GM18507 (cell line): ENCODE data around the gene FANCI.

ENCODE experiments used
- DNase-seq: peaks from one replicate; pipeline ENCODE4 v3.0.0; 2011; ENCODE audit warnings: low read depth; ENCODE audit not compliant: insufficient read length; ENCODE audit errors: extremely low spot score
- FAIRE-seq: peaks from 2 replicates; lab custom pipeline; 2011; peaks lifted over from hg19 to GRCh38; lab: Jason Lieb, UNC

FANCI gene

DNA sequence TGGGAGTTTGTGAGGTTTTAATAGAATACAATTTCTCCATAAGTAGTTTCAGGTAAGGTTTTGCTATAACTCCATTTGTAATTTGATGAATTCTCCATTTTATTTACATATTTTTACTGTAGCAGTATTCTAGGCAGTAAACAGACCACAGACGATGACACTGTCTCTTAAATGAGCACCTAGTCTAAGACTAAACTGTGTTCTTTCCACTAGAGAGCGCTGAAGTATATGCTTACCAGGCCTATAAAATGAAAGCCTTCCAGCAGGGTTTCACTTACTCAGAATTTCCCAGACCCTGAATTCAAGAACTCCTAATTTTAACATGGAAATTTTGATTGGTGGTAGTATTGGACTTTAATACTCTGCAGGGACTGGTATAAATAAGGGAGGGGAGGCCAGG is 49.2 kb downstream of the FANCI start:
- no peak for FAIRE-seq

DNA sequence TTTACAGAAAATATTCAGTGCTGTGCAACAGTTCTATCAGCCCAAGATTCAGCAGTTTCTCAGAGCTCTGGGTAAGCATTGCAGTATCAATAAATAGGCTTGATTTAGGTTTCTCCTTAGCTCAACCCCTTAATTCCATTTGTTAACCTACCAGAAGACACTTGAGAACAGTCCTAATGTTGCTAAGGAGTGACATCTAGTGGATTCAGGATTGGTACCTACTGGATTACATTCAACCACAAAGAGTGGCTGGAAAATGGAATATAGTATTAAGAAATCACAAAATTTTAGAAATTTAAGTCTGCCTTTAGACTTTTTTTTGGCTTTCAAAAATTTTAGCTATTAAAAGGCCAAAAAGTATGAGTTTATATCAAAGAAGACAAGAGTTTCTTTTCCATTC is 56.1 kb downstream of the FANCI start:
- DNase-seq (no peak), FAIRE-seq (no peak)

More for the DNA sequence above, 49.2 kb downstream of the FANCI start:
- DNase-seq = no peak

DNA sequence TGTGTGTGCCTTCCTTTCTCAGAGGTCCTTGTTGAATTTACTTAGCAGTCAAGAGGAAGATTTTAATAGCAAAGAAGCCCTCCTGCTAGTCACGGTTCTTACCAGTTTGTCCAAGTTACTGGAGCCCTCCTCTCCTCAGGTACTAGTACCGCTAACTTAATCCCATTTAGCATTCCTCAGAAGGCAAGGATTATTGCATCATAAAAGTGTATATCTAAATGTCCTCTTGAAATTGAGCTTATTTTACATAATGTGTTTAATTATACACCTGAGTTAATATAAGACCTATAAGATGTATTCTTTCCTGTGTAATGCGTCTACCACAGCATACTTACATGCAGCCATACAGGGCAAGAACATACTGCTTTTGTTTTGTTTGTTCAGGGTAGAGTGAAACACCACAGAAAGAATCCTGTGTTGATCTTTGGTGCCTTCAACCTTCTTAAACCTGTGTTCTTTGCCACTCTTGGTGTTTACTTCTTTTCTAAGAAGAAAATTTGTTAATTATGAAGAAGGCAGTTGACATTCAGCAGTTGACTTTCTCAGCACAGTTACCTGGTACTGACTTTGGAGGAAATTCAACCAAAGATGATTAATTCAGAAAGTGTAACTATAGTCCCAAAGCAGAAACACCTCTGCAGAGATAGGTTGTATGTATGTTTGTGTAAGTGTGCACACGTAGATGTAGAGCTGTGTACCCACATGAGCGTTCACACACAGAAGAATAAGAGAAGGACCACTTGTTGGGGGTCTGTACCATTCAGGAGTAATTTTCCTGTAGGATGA is 57.7 kb downstream of the FANCI start:
- DNase-seq (no peak), FAIRE-seq (no peak)

DNA sequence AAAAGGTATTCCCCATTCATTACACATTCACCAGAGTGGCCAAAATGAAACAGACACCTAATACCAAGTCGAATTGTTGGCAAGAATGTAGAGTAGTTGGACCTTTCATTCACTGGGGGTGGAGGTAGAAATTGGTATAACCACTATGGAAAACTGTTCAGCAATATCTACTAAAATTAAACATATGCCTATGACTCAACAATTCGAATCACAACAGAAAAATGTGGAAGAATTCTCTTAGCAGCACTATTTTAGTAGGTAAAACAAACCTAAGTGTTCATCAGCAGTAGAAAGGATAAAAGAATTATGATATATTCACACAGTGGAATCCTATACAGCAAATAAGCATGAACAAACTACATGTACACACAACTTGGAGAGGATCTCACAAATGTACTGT is 60.2 kb downstream of the FANCI start:
- DNase-seq (no peak), FAIRE-seq (no peak)

DNA sequence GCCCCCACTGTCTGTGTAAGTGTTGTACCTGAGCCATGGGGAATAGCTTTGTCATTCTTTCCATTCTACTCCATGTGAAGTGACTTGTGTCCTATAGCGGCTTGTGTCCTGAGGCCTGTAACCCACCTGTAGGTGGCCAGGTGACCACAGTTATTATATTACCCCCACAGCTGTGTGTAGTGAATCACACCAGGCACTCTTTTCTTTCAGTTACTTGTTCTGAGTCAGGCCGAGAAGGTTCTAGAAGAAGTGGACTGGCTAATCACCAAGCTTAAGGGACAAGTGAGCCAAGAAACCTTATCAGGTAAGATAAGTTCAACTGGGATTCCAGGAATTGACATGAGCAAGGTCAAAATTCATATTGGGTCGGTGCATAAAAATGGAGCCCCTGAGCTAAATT is 61.6 kb downstream of the FANCI start:
- FAIRE-seq (no peak), DNase-seq (no peak)

DNA sequence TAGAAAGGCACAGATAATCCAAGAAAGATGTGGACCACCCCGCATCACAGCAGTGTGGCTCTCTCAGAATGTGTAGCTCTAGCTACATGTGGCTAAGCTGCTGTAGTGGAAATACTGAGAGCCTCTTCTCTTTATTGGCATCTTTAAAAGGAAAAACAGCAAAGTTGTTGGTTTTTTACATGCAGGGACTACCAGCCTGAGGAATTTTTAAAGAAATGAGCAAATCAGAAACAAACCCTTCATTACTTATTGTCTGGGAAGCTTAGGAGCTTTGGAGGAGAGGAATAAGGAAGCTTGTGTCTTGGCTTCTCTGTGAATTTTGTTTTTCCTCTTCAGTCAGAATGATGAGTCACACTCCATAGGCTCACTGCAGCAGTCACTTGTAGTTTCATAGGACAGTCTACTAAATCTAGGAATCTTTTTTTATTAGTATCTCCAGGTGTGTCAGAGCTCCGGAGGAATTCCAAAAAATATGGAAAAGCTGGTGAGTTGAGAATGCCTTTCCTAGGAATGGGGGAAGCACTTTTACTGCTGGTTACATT is 63.3 kb downstream of the FANCI start:
- FAIRE-seq (no peak), DNase-seq (no peak)

DNA sequence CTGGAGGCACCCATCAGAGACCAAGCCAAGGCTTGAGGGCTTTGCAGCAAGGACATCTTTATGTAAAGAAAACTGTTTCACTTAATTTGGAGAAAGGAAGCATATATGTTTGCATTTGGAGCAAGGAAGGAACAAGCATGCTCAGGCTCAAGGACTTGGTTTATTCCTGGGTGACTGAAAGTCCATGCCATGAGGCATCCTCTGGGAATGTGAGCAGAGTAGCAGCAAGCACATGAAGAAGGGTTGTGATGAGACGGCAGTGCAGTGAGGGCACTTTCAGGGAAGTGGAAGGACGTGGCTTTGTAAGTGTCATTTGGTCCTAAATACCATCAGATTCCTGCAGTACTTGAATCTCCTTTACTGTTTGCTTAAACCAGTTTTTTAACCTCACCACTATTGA is 64.0 kb downstream of the FANCI start:
- DNase-seq = no peak
- no peak for FAIRE-seq

DNA sequence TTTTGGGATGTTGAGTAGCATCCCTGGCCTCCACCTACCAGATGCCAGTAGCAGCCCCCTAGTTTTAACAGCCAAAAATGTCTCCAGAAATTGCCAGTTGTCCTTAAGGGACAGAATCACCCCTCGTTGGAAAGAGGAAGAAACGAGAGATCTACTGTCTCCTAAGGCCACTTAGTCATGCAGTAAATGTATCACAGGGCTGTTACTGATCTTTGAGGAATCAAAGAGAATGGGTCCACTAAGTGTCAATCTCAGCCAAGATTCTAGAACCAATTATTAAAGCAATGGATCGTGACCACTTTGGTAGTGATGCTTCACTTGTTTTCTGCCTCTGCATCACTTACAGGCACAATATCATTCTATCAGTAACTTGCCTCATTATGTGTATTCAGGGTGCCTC is 64.5 kb downstream of the FANCI start:
- DNase-seq = no peak
- FAIRE-seq = no peak

DNA sequence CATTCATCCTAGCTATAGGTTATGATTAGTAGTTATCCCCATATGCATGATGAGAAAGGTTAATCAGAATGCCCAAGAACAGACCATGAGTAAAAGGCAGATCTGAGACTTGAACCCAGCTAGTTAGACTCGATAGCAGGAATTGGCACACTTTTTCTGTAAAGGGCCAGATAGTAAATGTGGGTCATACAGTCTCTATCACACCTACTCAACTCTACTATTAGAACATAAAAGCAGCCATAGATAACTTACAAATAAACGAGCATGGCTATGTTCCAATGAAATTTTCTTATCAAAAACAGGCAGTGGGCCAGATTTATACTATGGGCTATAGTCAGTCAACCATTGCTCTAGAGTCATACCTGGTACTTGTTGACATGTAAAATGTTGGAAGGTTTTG is 66.2 kb downstream of the FANCI start:
- DNase-seq (no peak), FAIRE-seq (no peak)

DNA sequence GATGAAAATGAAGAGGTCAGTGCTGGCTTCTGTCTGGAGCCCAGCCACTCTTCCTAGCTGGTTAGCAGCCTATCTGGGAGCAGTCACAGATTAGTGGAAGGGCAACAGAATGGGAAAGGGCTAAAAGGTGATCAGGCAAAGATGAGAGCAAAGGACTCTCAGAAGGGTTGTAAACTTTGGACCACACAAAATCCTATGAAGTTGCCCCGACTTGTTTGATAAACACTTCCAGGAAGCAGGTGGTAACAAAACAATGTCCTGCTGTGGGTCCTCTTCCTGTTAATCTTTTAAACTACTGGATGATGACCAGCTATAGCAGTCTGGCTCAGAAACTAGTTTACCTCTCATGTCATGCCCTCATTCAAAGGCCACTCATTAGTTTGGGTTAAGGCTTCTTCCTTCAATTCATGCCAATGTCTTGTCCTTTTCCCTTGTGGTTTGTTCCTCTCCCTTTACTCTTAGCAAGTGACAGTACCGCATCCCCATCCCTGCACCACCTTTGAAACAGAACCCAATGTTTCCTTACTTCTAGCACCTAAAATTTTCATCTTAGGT is 71.7 kb downstream of the FANCI start:
- FAIRE-seq = no peak
- no peak for DNase-seq

DNA sequence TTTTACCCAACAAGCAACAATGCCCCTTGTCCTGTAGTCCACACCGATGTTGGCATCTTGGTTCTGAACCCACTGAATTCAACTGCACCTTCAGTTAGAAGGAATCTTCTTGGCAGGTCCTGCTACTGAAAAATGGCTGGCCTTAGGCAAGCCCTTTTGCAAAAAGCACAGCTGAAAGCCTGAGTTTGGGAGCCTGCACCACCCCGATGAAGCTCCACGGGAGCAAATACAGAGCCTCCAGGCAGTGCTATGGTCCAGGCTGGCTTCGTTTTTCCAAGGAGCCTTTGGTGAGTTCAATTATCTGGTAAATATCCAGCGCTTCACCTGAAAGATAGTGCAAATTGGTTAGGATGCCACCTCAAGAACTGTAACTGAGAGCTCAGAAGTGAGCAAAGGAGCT is 72.7 kb downstream of the FANCI start:
- DNase-seq (no peak), FAIRE-seq (no peak)

DNA sequence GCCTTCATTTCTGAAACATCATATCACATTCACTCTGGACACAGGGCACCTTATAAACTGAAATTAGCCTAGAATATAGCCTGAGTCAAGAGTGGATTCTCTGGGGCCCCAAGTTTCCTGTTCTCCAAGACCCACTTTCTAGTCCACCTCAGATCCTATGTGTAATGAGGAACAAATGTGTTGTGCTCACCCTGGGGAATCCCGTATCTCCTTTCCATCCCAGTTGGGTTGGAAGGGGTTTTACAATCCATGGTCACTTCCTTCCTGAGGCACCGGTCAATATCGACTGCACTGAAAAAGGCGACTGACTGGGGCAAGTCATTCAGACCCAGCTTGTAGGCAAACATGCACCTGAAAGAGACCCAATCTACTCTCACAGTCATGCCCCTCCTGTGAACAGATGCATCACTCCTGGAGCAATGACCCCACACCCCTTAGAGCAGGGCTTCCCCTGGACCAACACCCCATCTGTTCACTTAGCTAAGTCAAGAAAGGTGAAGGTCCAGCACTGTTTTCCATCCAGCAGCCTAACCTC is 73.5 kb downstream of the FANCI start:
- DNase-seq (no peak), FAIRE-seq (no peak)

DNA sequence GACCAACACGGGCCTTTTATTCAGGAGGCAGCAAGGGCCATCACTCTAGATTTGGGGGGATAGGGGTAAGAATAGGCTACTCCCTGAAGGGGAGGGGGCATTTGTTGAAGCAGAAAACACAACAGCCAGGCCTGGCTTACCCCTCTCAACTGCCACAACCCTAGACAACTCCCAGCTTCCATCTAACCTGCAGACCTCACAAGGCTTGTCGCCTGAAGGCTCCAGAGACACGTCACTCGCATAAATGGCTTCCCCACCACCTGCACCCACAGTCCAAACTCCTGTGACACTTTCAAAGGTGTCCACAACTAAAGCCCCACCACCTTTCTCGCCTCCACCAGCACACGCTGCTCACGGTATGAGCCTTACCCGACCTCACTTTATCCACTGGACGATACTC is 75.9 kb downstream of the FANCI start:
- FAIRE-seq (no peak), DNase-seq (no peak)

DNA sequence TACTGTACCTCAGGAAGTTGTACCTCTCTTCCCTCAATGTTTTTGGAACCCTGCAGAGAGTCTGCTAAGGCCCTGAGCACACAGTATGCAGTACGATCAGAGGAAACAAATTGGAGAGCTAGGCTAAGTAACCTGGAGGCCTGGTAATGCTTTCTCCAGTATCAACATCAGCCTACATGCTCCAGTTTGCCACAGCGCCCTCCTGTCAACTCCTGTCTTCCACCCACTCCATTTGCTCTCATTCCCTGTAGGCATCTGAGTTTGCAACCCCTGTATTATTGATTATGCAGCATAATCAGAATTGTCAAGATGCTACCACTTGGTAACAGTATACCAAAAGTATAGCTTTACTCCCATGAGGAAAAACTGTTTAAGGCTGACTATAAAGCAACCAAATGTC is 76.4 kb downstream of the FANCI start:
- FAIRE-seq = no peak
- DNase-seq = no peak

DNA sequence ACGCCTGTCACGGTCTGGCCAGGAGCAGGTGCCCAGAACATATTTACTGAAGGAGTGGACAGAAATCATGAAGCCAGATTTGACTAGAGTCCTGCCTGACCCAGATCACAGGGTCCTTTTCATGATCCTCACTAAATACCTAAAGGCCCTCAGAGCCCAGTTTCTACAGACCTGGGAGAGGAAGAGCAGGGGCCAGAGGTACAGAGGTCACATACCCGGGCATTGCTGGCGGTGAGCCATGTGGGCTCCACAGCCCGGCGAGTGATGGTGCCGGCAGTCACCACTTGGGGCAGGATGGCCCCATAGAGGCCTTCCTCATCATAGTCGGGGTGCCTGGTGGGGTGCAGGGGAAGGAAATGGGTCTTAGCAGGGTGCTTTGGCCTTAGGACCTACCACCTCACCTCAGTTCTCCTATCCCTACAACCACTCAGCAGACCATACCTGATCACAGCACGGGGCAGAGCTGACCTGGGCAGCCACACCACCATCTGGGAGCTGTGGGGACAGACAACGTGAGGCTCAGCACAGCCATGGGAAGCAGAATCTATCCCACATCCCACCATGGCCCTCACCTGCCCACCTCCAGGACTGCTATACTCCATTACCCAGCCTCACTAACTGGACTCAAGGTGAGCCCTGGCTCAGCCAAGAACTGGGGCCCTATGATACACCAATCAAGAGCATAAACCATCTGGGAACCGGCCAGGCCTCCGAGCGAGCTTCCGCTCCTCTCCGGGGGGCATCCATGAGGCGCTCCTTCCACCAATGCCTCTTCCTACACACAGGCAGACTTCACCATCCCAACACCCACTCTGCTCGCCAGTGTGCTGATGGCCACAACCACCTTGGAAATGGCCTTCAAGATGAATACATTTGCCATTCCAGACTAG is 78.0 kb downstream of the FANCI start:
- DNase-seq = no peak
- FAIRE-seq = no peak

DNA sequence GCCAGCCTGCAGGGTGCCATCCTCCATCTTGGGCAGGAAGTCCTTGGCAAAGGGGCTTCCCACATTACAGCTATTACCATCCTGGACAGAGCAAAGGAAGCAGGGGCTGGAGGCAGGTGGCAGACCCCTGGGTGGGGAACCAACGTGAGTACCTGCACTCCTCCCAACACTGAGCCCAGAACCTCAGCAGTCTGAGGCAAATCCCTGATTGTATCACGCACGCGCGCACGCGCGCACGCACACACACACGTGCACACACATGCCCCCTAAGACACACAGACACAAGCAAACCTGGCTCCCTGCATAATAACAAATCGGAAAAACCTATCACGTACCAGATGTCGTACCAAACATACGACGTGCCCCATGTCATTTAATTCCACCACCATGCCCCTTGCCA is 79.0 kb downstream of the FANCI start:
- no peak for FAIRE-seq
- DNase-seq = no peak

DNA sequence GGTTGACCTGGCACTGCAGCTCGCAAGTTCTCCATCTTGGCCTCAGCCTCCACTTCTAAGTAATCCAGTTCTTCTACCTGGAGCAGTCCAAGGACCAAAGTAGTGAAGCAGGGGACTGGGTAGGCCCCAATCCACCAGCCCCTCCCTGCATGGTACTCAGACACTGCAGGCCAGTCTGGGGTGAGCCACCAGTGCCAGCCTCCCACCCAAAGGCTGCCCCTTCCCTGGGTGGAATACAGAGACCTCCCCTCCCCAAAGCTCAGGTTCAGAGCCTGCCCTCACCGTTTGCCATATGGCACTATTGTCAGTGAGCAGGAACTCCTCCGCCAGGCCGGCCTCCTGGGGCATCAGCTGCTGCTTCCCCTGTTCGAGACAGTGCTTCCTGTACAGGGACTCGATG is 80.0 kb downstream of the FANCI start:
- DNase-seq = no peak
- no peak for FAIRE-seq

DNA sequence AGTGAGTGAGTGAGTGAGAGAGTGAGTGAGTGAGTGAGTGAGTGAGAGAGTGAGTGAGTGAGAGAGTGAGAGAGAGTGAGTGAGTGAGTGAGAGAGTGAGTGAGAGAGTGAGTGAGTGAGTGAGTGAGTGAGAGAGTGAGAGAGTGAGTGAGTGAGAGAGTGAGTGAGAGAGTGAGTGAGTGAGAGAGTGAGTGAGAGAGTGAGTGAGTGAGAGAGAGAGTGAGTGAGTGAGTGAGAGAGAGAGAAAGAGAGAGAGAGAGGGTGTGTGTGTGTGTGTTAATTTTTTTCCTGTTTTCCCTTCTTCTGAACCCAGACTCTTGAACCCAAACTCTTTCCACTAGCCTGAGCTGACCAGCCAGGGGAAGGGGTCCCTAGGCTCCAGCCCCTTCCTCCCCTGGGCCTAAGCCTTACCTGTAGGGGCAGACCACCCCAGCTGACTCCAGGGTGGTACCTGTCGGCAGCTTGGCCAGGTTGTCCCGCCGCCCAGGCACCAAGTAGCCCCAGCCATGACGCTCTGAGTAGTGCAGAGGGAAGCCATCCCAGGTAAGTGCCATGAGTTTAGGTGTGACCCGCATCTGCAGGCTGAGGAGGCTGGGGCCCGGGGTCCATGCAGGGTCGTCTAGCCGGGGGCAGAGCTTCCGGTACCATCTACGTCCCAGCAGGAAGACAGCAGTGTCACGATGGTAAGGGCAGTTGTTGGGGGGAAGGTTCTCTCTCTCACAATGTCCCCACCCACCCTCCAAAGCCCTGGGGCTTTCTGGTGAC is 81.4 kb downstream of the FANCI start:
- FAIRE-seq (no peak), DNase-seq (no peak)

DNA sequence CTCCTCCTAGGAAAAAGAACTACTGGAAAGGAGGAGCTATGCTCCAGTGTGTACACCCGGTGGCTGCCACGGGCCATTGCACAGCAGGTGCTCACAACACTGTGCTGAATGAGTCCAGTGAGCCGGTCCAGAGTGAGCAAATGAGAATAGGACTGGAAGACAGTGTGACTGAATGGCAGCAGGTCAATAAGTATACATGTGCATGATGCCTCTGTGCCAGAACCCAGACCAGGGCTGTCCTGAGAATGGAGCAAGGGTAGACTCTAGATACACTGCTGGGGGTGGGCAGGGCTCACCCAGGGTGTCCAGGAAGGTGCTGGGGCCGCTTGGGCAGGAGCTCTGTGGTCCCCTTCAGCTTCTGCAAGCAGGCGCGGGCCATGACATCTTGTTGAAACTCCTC is 82.5 kb downstream of the FANCI start:
- DNase-seq = no peak
- FAIRE-seq = no peak
